AG10803 (cell line): ENCODE measurements around the gene PRAMEF15.
"Not testable (repeated sequence)": the region's sequence is repeated elsewhere in the genome, so short reads cannot be mapped to it uniquely, and the experiment has no call there.

Experiments
- DNase-seq: peaks from one replicate; pipeline ENCODE4 v3.0.0; 2010; ENCODE audit warnings: low read depth
- H3K4me3 ChIP-seq: 2 replicates; pipeline ENCODE4 v1.5.1; 2011; ENCODE audit warnings: mild to moderate bottlenecking, low read length, control low read depth
- TF ChIP-seq, protein P1 (sequence below): conservative IDR thresholded peaks from 2 replicates; pipeline ENCODE4 v1.5.1; 2011; ENCODE audit warnings: mild to moderate bottlenecking, low read length, control low read depth, inconsistent platforms

Gene PRAMEF15

DNA sequence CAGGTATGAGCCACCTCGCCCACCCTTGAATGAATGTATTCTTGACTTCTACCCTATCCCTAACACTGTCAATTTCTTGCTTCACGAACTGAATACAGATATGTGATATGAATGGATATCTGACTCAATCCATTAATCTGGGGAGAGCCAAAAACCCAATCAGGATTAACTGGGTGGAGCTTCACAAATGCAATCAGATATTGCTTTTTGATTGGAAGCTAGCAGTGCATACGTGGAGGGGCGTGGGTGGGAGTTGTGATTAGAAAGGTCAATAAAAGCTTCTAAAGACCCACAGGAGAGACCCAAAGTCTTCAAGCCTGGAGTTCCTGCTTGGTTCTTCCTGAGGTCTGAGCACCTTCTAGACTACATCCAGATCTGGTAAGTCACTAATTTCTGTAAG is at the start of gene PRAMEF15:
Gene PRAMEF15, plus strand, starts transcription at position 301 of the 400 bp plus-strand sequence. CDS start 2,827 bp downstream, outside the sequence.
- not testable (repeated sequence) for DNase-seq, H3K4me3 ChIP-seq

DNA sequence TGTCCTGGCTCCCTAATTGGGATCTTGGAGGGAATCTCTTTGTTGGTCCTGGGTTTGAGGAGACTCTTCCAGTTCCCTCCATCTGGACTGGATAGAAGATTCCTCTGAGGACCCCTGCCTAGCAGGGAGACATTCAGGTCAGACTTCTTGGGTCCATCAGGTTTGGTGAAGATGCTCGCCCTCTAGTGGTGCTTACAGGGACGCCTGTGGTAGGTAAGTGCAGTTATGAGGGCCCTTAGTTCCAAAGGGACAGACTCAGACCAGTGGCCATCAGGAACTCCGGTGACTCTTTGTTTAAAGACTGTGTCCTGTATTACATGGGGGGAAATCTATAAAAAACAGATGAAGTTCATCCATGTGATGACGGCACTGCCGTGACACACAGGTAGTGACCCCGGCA is 38.4 kb upstream of the PRAMEF15 start:
- TF ChIP-seq, protein P1, sequence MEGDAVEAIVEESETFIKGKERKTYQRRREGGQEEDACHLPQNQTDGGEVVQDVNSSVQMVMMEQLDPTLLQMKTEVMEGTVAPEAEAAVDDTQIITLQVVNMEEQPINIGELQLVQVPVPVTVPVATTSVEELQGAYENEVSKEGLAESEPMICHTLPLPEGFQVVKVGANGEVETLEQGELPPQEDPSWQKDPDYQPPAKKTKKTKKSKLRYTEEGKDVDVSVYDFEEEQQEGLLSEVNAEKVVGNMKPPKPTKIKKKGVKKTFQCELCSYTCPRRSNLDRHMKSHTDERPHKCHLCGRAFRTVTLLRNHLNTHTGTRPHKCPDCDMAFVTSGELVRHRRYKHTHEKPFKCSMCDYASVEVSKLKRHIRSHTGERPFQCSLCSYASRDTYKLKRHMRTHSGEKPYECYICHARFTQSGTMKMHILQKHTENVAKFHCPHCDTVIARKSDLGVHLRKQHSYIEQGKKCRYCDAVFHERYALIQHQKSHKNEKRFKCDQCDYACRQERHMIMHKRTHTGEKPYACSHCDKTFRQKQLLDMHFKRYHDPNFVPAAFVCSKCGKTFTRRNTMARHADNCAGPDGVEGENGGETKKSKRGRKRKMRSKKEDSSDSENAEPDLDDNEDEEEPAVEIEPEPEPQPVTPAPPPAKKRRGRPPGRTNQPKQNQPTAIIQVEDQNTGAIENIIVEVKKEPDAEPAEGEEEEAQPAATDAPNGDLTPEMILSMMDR = 0 out of 2 replicates have a peak, but pooled peaks have one; percentile 0

DNA sequence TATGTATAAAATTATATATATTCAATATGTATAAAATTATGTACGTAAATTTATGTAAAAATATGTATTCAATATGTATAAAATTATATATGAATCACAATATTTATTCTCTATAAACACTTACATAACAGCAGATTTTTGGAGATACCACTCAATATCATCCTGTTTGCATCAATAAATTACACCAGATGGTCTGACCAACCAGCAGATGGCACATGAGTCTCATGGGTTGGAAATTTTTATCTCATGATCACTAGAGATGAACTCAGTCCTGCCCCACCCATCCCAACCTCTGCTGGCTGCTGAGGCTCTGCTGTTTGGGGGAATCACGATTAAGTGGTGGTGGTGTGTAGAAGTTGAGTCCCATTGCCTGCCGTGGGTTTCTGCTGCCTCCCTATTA is 35.8 kb upstream of the PRAMEF15 start:
- not testable (repeated sequence) for DNase-seq

More for the DNA sequence above, 38.4 kb upstream of the PRAMEF15 start:
- DNase-seq, H3K4me3 ChIP-seq: not testable (repeated sequence)

GRCh38 chr1:13285037-13285436 is 30.3 kb upstream of the PRAMEF15 start, which contains the start of gene PRAMEF8:
Gene PRAMEF8 (minus strand): TSS chr1:13285137. CDS start chr1:13284091, 1,046 bp downstream.
- DNase-seq, H3K4me3 ChIP-seq: not testable (repeated sequence)

More for the DNA sequence above, 35.8 kb upstream of the PRAMEF15 start:
- not testable (repeated sequence) for H3K4me3 ChIP-seq

DNA sequence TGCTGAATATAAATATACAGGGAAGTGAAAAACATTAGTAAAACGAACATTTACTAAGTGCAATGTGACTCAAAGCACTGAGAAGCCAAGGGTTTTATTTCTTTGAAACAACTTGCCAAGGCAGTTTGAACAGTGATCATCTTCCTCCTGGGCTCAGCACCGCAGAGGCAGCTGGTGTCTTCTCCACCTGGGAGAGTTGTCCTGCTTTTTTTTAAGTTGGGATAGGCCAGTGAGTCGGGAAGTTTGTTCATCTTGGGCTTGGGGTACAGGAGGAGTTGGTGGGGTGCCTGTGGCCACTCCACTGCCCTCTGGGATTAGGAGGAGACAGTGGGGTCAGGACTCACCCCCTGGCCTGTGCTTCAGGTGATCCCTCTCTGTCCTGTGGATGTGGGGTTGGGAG is 26.4 kb upstream of the PRAMEF15 start:
- H3K4me3 ChIP-seq, DNase-seq: not testable (repeated sequence)

GRCh38 chr1:13297216-13297931 is 18.0 kb upstream of the PRAMEF15 start:
- DNase-seq, H3K4me3 ChIP-seq: not testable (repeated sequence)

DNA sequence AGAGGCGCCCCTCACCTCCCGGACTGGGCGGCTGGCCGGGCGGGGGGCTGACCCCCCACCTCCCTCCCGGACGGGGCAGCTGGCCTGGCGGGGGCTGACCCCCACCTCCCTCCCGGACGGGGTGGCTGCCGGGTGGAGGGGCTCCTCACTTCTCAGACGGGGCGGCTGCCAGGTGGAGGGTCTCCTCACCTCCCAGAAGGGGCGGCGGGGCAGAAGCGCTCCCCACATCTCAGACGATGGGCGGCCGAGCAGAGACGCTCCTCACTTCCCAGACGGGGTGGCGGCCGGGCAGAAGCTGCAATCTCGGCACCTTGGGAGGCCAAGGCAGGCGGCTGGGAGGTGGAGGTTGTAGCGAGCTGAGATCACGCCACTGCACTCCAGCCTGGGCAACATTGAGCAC is 16.7 kb upstream of the PRAMEF15 start:
- H3K4me3 ChIP-seq, DNase-seq: not testable (repeated sequence)

GRCh38 chr1:13302197-13302596 is 13.2 kb upstream of the PRAMEF15 start:
- not testable (repeated sequence) for H3K4me3 ChIP-seq, DNase-seq

DNA sequence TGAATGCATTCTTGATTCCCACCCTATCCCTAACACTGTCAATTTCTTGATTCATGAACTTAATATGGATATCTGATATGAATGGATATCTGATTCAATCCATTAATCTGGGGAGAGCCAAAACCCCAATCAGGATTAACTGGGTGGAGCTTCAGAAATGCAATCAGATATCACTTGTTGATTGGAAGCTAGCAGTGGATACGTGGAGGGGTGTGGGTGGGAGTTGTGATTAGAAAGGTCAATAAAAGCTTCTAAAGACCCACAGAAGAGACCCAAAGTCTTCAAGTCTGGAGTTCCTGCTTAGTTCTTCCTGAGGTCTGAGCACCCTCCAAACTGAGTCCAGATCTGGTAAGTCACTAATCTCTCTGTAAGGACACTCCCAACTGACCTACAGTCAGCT is 12.1 kb upstream of the PRAMEF15 start, which contains the start of gene PRAMEF33:
Gene PRAMEF33, plus strand, starts transcription at position 301 of the 400 bp plus-strand sequence. CDS start 2,416 bp downstream, outside the sequence.
- DNase-seq, H3K4me3 ChIP-seq: not testable (repeated sequence)

GRCh38 chr1:13342496-13342895 is 27.1 kb downstream of the PRAMEF15 start:
- not testable (repeated sequence) for DNase-seq, H3K4me3 ChIP-seq

GRCh38 chr1:13347034-13347433 is 31.7 kb downstream of the PRAMEF15 start, which contains the start of gene PRAMEF14:
Gene PRAMEF14 (minus strand): TSS chr1:13347134. CDS start chr1:13345314, 1,820 bp downstream.
- not testable (repeated sequence) for DNase-seq, H3K4me3 ChIP-seq

DNA sequence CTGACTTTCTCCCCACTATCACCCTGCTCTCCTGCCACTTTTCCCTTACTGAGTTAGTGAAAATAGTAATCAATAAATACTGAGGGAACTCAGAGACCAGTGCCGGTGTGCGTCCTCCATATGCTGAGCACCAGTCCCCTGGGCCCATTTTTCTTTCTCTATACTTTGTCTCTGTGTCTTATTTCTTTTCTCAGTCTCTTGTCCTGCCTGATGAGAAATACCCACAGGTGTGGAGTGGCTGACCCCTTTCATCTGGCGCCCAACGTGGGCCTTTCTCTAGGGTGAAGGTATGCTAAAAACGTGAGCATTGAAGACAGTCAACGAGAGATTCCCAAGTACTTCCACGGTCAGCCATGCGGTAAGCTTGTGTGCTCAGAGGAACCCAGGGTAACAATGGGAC is 38.1 kb downstream of the PRAMEF15 start:
- DNase-seq, H3K4me3 ChIP-seq: not testable (repeated sequence)

DNA sequence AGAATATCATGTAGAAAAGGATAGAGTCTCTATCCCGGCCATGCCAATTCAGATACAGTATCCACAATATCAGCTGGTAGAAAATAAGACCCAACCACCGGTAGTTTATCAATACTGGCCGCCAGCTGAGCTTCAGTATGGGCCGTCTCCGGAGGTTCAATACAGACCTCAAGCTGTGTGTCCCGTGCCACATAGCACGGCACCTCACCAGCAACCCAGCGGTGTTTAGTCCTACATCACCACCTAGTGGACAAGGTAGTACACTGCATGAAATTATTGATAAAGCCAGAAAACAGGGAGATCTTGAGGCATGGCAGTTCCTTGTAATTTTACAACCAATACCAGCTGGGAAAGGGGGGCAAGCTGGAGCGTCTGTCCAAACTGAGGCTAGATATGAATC is 39.1 kb downstream of the PRAMEF15 start:
- not testable (repeated sequence) for DNase-seq, H3K4me3 ChIP-seq

DNA sequence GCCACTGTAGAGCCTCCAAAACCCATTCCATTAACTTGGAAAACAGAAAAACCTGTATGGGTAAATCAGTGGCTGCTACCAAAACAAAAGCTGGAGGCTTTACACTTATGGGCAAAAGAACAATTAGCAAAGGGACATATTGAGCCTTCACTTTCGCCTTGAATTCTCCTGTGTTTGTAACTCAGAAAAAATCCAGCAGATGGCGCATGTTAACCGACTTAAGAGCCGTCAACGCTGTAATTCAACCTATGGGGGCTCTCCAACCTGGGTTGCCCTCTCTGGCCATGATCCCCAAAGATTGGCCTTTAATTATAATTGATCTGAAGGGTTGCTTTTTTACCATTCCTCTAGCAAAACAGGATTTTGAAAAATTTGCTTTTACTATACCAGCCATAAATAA is 41.4 kb downstream of the PRAMEF15 start:
- peak; percentile 55 for DNase-seq
- TF ChIP-seq, protein P1 = peak; percentile 57
- not testable (repeated sequence) for H3K4me3 ChIP-seq

DNA sequence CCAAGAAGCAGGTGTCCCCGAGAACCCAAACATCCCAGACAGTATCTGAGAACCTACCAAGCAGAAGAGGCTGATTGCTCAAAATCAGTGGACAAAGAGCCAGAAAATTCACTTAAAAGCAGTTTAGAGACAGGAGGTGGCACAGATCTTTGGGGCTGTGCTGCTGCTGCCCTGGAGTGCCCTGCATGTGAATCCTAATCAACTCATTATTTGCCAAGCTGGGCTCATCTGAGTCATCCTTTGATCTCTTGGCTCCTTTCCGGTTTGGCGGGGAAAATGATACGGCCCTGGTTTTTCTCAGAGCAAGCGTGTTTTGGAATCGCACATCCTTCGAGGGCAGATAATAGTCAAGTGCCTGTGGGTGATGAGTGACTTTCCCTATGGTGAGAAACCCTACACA is 47.0 kb downstream of the PRAMEF15 start:
- not testable (repeated sequence) for H3K4me3 ChIP-seq, DNase-seq

DNA sequence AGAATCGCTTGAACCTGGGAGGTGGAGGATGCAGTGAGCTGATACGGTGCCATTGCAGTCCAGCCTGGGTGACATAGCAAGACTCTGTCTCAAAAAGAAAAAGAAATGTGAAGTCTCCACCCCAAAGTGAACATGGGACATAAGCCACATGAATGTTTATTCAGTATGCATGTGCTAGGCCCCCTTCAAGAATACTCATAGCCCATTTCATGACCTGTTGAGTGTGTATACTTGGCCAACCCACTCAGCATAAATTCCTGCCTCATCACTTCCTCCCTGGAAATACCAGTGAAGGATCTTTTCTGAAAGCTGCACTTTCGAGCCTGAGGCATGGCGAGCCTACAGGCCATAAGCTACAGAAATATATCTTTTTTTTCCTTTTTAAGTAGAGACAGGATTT is 49.5 kb downstream of the PRAMEF15 start:
- H3K4me3 ChIP-seq, DNase-seq: not testable (repeated sequence)

DNA sequence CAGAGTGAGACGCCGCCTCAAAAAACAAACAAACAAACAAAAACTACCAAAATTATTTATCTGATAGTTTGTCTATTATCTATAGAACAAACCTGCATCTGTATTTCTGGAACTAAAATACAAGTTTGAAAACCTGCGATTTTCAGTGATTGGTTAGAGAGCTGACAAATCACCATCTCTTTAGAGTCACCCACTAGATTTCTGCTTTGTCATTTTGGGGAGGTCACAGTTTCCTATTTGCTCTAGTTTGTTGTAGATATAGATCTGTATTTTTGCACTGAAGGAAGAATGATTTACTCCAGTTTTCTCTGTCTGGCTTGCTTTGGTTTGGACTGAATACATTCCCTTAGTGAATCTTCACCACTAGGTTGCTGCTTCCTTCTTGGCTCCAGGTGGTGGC is 51.2 kb downstream of the PRAMEF15 start:
- not testable (repeated sequence) for DNase-seq, H3K4me3 ChIP-seq

DNA sequence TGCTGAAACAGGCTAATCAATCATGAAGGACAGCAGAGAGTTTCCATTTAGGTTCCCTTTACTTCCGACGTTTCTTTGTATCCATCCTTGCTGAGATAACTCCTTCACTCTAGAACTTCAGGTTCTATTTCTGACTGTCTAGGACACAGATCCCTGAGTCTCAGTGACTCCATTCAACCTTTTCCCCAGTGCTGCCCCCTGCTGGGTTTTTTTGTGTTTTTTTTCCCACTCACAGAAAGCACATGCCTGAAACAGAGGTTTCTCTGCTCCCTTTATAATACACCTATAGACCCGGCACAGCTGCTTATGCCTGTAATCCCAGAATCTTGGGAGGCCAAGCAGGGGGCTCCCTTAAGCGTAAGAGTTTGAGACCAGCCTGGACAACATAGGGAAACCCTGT is 53.2 kb downstream of the PRAMEF15 start:
- not testable (repeated sequence) for DNase-seq, H3K4me3 ChIP-seq
